NCI-H187 (cell line): ENCODE results near the gene TOX2.

ENCODE experiments used
- DNase-seq, 2 experiments: peaks; one replicate each; lab custom pipeline; 2025; lab: John Stamatoyannopoulos, UW

The TOX2 gene

DNA sequence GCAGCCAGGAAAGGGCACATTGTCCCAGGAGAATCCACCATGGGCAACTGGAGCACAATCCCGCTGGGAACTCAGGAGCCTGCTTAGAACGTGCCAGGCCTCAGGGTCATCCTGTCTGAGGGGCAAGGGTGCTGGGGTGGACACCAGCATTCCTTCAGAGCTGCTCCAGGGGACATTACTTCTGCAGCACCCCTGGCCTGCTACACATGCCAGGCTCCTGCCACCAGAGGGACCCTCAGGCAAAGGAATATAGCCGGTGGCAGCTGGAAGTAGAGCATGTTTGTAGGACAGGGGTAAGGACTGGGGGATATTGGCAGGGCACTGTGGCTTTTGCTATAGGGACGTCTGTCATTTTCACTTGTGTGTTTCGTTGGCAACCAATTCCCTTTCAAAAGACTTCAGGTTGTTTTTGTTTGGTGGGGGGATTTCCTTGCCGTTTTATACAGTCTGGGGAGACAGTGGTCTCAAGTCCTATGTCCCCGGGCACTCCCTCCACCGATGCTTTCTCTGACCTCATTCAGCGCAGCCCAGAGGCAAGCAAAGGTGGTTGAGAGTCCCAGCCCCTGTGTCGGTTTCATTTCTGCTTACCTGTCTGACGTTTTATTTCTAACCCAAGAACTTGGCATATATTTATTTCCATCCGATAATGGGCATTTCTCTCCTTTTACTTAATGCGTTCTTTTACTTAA is 141.5 kb downstream of the TOX2 start:
- no peak for DNase-seq

DNA sequence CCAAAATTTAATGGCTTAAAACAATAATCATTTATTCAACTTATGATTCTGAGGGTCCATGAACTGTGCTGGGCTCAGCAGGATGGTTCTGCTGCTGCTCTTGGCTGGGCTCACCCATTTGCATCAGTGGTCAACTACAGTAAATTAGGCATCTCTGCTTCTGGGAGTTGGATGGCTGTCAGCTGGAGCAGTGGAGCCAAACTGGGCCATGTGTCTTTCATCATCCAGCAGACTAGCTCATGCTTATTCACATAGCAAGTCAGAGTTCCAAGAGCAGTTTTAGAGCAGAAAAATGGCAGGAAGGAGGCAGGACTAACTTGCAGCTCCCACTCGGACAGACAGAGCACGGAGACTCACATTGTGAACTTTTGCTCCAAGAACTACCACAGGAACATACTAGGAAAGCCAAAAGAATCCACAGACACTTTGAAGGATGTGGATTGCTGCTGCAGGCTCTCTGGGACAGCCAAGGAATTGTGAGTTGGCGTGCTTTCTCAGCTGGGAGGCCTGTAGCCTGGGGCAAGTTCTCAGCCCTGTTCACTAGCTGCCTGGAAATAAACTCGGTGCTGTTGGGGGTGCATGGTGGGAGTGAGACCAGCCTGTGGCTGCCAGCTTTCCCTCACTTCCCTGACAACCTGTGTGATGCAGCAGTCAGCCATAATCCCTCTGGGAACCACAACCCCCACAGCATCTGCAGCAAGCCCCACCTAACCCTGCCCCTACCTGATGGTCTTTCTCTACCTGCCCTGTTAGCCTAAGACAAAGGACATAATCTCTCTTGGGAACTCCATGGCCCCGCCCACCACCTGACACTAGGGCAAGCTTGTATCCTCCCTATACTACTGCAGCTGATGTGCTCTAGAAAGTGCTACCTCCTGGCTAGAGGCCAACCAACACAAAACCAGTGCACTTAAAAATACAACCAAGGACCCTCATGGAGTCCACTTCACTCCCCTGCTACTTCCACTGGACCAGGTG is 143.3 kb downstream of the TOX2 start:
- peak; percentile 4 to 13 for DNase-seq

DNA sequence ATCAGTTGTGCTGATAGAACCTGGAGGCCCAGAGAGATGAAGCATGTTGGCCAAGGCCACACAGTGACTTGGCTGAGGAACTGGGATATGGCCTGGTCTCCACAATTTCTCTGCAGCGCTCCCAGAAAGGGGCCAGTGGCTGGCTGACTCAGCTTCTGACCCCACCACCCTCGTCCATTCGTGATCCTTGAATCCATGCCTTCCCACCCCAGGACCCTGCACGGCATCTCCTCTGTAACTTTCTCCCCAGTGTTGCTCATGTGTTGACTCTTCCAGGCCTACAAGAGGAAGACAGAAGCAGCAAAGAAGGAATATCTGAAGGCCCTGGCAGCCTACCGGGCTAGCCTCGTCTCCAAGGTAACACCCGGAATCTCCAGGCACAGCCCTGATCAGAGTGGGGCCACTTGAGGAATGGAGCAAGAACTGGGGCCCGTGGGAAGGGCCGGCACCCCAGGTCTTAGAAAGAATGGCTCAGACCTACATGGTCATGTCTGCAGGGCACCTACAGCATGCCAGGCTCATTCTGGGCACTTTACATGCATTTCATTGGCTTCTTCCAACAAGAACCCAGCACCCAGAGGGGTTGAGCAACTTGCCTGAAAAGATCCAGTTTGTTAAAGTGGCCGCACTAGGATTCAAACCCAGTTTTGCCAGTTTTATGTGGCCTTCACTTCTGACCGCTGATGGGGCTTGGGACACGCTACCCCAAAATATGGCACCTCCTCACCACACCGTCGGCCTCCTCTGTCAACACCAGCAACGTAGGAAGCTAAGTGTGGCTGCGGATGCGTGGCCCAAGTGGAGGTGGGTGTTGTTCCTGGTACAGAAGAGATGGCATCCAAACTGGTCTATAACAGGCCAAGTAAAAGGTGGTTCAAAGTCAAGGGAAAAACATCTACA is 150.1 kb downstream of the TOX2 start:
- DNase-seq, result no peak

DNA sequence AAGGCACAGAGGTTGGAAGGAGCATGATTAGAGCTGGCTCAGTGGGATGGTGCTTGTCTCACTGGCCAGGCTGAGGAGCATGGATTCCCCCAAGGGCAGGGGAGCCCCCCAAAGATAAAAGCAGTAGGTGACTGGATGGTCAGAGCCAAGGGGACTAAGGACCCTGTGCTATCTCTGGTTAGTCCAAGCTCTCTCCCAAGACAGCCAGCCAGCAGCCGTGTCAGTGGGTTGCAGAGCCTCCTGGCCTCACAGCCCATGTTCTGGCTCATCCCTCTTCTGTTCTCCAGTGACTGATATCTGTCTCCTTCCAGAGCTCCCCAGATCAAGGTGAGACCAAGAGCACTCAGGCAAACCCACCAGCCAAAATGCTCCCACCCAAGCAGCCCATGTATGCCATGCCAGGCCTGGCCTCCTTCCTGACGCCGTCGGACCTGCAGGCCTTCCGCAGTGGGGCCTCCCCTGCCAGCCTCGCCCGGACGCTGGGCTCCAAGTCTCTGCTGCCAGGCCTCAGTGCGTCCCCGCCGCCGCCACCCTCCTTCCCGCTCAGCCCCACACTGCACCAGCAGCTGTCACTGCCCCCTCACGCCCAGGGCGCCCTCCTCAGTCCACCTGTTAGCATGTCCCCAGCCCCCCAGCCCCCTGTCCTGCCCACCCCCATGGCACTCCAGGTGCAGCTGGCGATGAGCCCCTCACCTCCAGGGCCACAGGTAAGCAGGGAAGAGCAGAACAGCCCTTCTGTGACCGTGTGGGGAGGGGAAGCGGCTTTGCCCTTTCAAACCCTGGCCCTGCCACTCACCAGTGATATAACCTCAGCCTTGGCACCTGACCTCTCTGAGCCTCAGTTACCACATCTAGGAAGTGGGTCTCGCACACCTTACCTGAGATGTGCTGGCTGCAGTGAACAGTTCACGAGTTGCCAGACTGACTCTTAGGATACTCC is 151.0 kb downstream of the TOX2 start:
- no peak for DNase-seq

DNA sequence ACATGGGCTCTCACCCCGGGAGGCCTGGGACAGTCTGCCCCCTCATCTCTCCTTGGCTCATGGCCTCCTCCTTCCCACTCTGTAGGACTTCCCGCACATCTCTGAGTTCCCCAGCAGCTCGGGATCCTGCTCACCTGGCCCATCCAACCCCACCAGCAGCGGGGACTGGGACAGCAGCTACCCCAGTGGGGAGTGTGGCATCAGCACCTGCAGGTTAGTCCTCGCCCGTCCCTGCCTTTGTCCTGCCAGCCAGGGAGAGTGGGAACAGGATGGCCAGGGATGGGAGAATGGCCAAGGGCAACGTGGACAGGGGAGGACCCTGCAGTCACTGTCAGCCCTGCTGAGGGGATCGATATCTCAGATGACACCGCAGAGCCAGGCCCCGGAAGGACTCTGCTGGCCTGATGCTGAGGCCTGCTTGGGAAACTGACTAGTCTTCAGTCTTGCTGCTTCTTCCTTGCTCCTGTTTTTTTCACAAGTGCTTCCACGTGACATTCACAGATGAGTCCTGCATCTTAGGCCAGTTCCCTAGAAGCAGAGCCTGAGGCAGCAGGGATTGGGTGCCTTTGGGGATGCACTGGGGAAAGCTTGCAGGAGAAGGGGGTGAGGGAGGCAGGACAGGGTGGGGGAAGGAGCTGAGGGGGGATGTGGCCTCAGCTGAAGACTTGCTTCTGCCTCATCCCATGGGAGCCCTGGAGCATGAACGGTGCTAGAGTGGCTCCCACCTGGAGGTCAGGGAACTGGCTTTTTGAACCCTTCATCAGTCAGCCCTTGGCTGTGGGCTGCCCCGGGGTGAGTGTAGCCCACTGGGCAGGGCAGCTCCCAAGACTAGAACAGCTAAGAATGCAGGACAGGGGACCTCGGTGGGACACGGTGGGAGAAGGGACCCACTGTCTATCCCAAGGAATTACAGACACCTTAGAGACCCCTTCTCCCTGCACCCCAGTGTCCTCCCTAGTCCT is 152.3 kb downstream of the TOX2 start:
- DNase-seq, result no peak

DNA sequence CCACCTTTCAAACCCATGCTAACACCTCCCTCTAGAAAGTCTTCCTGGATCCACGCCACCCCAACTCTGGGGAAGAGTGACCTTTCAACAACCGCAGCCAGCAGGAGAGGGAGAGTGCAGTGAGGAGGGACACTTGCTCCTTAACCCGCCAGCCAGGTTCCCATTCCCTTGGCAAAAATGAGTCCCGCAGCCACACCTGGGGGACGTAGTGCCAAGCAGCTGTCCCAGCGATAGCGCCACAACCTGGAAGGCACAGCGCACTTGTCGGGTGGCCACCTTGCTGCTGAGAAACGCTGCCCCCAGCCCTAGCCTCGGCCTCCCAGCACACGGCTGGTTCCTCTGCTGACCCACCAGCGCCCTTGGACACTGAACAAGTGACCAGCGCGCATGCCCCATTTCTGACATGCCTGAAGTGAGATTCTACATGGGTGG is 153.0 kb downstream of the TOX2 start:
- no peak for DNase-seq

DNA sequence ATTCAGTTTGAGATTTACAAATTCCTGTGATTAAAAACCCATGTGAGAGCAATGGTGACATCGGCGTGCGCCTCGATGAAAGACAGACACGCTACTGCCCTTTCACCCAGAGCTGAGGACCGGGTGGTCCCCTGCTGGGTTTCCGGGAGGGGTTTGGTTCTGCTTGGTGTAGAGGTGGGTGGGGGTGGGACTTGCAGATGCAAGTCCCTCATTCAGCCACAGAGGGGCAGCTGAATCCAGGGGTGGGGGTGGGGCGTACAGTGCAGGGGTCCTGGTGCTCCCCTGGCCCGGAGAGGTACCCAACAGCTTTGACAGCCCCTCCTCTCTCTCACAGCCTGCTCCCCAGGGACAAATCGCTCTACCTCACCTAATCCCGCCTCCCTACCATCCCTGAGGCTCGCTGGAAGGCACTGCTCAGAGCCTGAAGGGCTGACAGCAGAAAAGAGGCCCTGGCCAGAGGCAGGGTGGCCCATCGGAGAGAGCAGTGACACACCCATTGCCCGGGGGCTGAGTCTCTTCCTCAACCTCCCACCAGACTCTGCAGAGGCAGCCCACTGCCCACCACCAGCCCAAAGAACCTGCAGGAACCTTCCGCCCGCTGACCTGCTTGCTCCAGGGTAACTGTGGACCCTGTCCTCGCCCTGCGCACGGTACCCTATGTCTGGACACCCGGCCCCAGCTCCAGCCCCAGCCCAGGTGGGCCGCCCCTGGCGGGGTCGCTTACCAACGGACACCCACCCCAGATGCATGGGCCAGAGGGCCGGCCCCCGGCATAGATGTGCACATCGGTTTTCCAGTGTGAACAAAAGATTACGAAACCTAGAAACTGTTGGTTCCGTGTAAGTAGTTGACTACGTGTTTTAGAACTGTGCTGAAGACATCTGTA is 153.9 kb downstream of the TOX2 start:
- DNase-seq, result no peak

DNA sequence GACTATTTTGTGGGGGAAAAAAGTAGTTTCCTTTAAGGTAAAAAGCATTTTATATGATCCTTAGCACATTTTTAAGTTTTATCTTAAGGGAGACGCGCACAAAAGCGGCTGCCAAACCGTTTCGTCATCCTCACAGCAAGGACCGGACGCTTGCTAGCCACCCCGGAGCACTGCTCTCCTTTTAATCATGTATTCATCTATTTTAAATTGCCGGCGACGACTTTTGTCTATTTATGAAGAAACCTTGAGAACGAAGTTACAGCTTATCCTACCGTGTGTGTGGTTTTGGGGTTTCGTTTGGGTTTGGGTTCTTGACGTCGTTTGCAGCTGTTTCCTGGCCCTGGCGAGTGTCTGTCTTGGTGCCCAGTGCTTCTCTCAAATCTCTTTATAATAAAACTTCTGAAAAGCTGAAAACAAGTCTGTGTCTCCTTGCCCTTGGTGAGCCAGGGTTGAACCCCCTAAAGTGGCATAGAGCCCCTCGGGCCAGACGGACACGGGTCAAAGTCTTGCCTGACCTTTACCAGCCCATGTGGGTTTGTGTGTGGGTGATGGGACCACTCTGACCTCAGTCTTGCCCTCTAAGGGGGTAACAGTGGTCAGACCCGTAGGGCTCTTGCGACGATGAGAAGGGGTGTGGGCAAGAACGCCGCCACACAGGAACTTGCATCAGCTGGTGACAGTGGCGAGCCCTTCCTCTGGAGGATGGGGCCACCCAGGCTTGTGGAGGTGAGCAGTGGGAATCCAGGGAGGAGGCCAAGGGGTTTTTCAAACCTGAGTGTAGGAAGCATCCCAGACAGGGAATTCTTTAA is 154.8 kb downstream of the TOX2 start:
- DNase-seq, result no peak

DNA sequence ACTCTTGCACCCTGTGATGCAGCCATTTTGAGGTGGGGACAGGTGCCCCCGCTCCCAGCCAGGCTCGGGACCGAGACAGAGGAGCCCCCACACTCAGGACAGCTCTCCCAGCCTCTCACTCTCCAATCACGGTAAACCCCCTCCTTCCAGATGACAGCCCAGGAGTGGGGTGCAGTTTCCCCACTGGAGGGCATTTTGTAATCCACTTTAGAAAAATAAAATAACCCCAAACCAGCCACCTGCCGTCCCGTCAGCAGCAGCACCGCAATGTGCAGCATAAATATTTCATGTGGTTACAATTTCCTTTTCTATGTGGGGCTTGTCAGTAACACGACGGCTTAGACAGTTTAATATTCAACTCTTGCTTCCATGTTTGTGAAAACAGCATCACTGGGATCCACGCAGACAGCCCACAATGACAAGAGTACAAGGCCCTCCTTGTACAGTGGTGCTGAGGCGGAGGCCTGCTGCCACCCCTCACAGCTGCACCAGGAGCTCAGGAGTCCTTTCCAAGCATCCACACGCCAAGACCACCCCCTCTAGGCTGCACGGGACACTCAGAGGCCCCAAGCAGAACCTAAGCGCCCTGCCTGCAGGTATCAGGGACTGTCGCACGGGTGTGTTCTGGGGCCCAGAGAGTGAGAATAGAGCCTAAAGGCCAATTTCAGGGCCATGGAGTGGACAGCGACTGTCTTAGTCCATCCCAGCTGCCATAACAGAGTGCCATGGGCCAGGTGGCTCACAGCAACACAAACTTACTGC is 155.7 kb downstream of the TOX2 start:
- DNase-seq, result no peak

DNA sequence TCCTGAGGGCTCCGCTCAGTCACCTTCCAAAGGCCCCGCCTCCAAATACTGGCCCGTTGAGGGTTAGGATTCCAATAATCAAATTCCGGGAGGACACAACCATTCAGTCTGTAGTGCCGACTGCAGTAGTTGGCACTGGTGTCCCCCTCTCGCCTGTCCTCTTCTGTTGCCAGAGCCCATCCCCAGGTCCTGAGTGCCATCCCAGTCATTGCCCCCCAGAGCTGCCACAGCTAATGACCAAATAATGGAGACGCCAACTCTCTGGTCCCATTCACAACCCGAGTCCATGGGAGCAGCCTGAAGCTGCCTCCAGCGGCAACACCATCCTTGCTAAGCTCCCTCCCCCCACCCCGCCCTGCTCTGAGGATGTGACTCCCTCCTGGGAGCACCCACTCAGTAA is 156.4 kb downstream of the TOX2 start:
- no peak for DNase-seq

DNA sequence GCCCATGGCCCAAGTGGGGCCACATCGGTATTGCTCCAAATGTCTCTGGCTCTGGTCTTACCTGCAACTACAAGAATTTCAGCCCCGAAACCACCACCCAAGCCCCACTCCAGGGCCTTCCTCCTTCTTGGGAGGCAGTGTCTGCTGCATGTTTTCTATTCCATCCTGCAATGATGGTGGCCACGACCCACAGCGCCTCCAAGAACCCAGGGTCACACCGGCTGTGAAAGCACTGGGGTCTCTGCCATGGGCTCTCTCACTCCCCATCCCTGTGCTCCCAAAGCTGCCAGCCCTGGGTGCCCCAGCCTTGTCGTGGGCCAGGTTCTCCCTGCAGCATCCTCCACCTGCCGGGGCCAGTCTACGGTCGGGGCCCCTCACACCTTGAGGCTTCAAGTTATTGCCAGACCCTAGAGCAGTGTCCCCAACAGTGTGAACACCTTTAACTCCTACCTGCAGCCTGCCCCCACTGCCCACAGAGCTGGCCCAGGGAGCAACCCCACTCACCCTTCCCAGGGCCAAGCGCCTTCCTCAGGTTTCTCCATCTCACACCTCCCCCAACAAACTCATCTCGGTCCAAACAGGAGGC is 157.0 kb downstream of the TOX2 start:
- DNase-seq, result no peak

DNA sequence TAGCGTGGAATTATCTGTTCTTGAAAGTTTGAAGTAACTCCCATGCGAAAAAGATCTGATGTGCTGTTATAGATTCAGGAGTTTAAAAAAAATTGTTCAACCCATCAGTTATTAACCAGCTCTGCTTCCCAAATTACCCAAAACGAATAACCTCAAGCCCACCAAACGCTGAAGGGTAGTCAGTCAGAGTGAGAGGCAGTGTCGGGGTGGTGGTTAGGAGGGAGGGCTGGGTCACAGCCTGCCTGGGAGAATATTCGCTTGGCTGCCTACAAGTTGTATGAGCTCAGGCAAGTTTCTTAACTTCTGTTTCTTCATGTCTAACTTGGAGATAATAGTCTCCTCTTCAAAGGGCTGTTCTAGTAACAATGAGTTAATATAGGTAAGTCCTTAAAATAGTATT is 157.7 kb downstream of the TOX2 start:
- no peak for DNase-seq

DNA sequence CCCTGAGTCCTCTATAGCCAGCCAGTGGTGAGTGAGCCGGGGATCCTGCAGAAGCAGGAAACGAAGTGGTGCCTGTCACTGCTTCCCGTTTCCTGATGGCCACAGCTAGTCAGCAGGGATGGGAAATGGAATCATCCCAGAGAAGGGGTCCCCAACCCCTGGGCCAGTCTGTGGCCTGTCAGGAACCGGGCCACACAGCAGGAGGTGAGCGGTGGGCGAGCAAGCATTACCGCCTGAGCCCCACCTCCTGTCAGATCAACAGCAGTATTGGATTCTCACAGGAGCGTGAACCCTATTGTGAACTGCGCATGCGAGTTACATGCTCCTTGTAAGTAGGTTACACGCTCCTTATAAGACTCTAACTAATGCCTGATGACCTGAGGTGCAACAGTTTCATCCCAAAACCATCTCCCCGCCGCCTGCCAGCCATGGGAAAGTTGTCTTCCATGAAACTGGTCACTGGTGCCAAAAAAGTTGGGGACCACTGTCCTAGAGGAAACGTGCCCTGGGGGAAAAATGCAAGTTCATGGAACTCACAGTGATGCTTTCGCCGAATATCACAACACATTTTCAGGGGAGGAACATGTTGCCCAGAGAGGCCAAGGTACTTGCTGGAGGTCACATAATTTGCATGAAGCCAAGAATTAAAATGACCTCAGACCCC is 158.5 kb downstream of the TOX2 start:
- DNase-seq, result no peak

DNA sequence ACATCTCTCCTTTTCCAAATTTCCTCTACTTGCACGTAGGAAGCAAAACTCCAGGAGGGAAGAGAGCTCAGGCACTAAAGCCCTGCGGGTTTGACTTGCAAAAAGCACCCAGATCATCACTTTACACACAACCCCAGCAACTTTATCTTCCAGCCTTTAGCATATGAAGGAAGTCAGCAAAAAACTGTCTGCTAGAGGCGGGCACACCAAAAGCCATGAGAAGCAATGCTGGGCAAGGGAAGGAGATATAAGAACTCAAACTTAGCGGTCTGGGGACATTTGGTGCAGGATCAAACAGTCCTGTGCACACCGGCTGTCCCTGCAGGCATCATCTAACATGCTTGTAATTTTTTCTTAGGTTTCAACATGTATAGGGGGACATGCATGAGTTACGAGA is 159.0 kb downstream of the TOX2 start:
- no peak for DNase-seq

DNA sequence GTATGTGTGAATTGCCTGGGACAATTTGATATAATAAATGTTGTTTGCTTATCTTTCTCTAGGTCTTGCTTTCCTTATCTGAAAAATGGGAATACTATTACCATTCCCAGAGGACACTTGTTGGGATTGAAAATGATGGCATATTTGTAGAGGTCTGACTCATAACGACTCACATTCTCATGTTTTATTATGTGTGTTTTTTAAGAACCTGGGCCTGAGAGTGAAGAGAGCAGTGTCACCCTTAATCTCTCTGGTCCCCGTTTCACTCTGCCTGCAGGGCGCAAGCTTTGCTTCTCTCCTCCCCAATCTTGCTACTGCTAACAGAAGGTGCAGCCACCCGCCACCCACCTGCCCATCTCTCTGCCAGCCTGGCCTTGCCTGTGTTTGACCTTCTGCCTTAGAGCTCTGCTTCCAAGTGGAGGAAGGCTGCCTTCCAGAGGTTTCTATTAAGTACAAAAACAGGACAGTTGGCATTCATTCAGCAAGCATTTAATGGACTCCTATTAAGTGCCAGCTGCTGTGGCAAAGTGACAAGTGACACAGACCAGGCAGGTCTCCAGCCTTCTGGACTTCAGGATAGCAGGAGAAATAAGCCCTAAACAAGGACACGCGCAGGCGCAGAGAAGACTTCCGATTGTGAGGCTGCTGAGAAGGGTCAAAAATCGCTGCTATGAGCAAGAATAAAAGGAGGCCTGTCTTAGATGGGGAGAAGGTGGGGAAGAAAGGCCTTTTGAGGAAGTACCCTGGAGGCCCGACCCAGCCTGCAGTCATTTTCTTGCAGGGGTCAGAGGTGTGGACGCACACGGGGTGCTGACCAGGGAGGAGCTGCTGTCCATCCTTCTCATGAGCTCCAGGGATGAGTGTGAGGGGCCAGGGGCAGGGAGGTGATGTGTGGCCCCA is 159.8 kb downstream of the TOX2 start:
- DNase-seq, result no peak
